ENCODE results near the gene RTRAF. TPM values are rescaled to one million over a fixed set of nuclear protein-coding genes. Genes with fewer than 3 reads are reported as not detected.

Gene RTRAF
- total RNA-seq, 1 experiment from 2014 or later = 350 TPM

GRCh38 chr14:52051871-52052270 is 62.5 kb downstream of the RTRAF start:
- H3K23ac ChIP-seq (ENCODE audit: insufficient read length, low read depth, low read length) = no peak overlapping the region
- no peak for TF ChIP-seq CTCF (conservative IDR thresholded peaks at IDR 0.05)
- WGBS (ENCODE audit: extremely low coverage, insufficient read length, low lambda C conversion rate) = no CpG with 5 or more reads among the region's 2 CpGs
- no peak overlapping the region for H3K18ac ChIP-seq (ENCODE audit: insufficient read length, low read depth, low read length)
- H3T11ph ChIP-seq (ENCODE audit: low read length) = no peak overlapping the region
- H3K4ac ChIP-seq (ENCODE audit: low read depth, low read length) = no peak overlapping the region
- Mint-ChIP-seq H3K27me3 (ENCODE audit: low read depth) (peaks cover 4% of the 10 kb centered on the region; the same call in 1 of the 2 replicates), H3K4me3 (no peak overlapping the region), H3K9me3 (no peaks in the 10 kb centered on the region), H3K27ac (no peak overlapping the region), H3K36me3 (ENCODE audit: insufficient read depth in 1 of 3, low read depth in 3 of 3) (no peaks in the 10 kb centered on the region), H3K4me1 (peaks cover 13 to 16% of the 10 kb centered on the region in 2 experiments)
- H2AK5ac ChIP-seq (ENCODE audit: insufficient read length, low read length) = no peak overlapping the region
- H3K23me2 ChIP-seq (ENCODE audit: insufficient read length, low read depth, low read length, poor library complexity, severe bottlenecking) = no peaks in the 10 kb centered on the region
- H3K56ac ChIP-seq (ENCODE audit: insufficient read length, low read depth, low read length) = no peak overlapping the region
- no peak overlapping the region for H4K8ac ChIP-seq (replicated peaks; ENCODE audit: insufficient read length, low read depth, low read length)
- H3K9ac ChIP-seq (ENCODE audit: extremely low read depth, insufficient read length, low read length) = no peak overlapping the region
- H2BK15ac ChIP-seq (ENCODE audit: low read depth, low read length) = no peak overlapping the region
- no peak overlapping the region for H2BK120ac ChIP-seq (ENCODE audit: low read depth, low read length, poor library complexity, severe bottlenecking)
- H3K27ac ChIP-seq (ENCODE audit: insufficient read length, low read depth, low read length) = no peak overlapping the region
- H4K91ac ChIP-seq (ENCODE audit: insufficient read length, low read depth, low read length) = no peak overlapping the region
- no peak overlapping the region for H2BK12ac ChIP-seq (ENCODE audit: insufficient read length, low read depth, low read length)
- H3K79me1 ChIP-seq (ENCODE audit: insufficient read depth, low read depth, low read length, poor library complexity, severe bottlenecking) = no peaks in the 10 kb centered on the region
- H4K5ac ChIP-seq (ENCODE audit: insufficient read length, low read depth, low read length) = no peak overlapping the region
- H3K4me1 ChIP-seq (ENCODE audit: insufficient read depth, low read length) = 0 out of 2 replicates have a peak, but pooled peaks cover 3% of the 10 kb centered on the region
- H3K4me2 ChIP-seq (ENCODE audit: insufficient read depth, insufficient read length, low read length) = no peak overlapping the region
- H3K14ac ChIP-seq (ENCODE audit: insufficient read depth, low read length) = no peak overlapping the region
- no peak overlapping the region for H2AFZ ChIP-seq (ENCODE audit: low read length)
- H2BK5ac ChIP-seq (ENCODE audit: insufficient read length, low read length) = no peak overlapping the region
- no peaks in the 10 kb centered on the region for H4K20me1 ChIP-seq (ENCODE audit: control insufficient read depth, insufficient read depth, insufficient read length)
- no peaks in the 10 kb centered on the region for H3K27me3 ChIP-seq (ENCODE audit: insufficient read depth, low read length)
- no peak overlapping the region for H2BK20ac ChIP-seq (ENCODE audit: low read depth, low read length, poor library complexity, severe bottlenecking)
- H3K79me2 ChIP-seq (ENCODE audit: insufficient read depth, low read length) = no peaks in the 10 kb centered on the region
- H3K9me3 ChIP-seq (ENCODE audit: control insufficient read depth, low read depth, low read length) = no peaks in the 10 kb centered on the region
- no peak for DNase-seq
